Measurements from ENCODE around the gene PPP3R2.
"Not testable (repeated sequence)": the region's sequence is repeated elsewhere in the genome, so short reads cannot be mapped to it uniquely, and the experiment has no call there.

The PPP3R2 gene

DNA sequence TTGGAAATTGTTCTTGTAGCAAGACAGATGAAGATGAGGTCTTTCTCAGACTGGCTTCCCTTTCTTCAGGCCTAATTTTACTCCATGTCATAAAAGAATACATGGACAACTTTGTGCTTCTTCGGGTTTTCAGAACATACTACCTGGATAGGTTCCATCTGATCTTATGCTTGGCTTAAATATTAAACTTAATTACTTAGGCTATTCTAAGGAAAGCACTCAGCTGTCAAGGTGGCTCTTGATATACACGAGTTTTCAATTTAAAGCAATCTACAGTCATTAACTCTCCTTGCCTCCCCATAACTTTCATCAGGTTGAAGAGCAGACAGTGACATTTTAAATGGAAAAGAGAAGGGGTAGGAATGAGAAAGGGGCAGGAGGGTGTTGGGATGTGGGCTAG, 9.5 kb upstream of the PPP3R2 start:
- DNase-seq (ENCODE audit: low read depth, low spot score): no peak
- Histone ChIP-seq H3K4me1 (ENCODE audit: insufficient read depth, insufficient read length) (no peaks in the 10 kb centered on the region), H3K9me3 (ENCODE audit: insufficient read depth, low read length) (no peaks in the 10 kb centered on the region), H3K9ac (ENCODE audit: insufficient read length, low read depth) (no peak overlapping the region), H3K27me3 (ENCODE audit: insufficient read depth, insufficient read length) (no peaks in the 10 kb centered on the region), H3K36me3 (ENCODE audit: insufficient read depth, insufficient read length, low read length) (no peaks in the 10 kb centered on the region), H3K4me3 (ENCODE audit: insufficient read length, low read depth) (no peak overlapping the region)
- TF ChIP-seq ZNF274 (IDR thresholded peaks at IDR 0.05; ENCODE audit: low read depth, low read length) (no peak), YY1 (IDR thresholded peaks at IDR 0.05; ENCODE audit: insufficient read depth, insufficient read length) (no peak), SUZ12 (IDR thresholded peaks at IDR 0.05; ENCODE audit: extremely low read depth, insufficient read depth, insufficient read length) (no peak)

- H3K4me3 ChIP-seq (ENCODE audit: insufficient read length, low read depth): no peak overlapping the region
- H3K27me3 ChIP-seq (ENCODE audit: insufficient read depth, insufficient read length): no peaks in the 10 kb centered on the region
- H3K36me3 ChIP-seq (ENCODE audit: insufficient read depth, insufficient read length, low read length): no peaks in the 10 kb centered on the region
- DNase-seq (ENCODE audit: low read depth, low spot score): peak; percentile 66
- H3K9ac ChIP-seq (ENCODE audit: insufficient read length, low read depth): no peak overlapping the region
- no peak for TF ChIP-seq ZNF274 (IDR thresholded peaks at IDR 0.05; ENCODE audit: low read depth, low read length)
- TF ChIP-seq YY1 (IDR thresholded peaks at IDR 0.05; ENCODE audit: insufficient read depth, insufficient read length): no peak
- TF ChIP-seq SUZ12 (IDR thresholded peaks at IDR 0.05; ENCODE audit: extremely low read depth, insufficient read depth, insufficient read length): no peak
- H3K4me1 ChIP-seq (ENCODE audit: insufficient read depth, insufficient read length): no peaks in the 10 kb centered on the region
- no peaks in the 10 kb centered on the region for H3K9me3 ChIP-seq (ENCODE audit: insufficient read depth, low read length)
Observed at GRCh38 chr9:101601904-101602765, 7.4 kb upstream of the PPP3R2 start.

DNA sequence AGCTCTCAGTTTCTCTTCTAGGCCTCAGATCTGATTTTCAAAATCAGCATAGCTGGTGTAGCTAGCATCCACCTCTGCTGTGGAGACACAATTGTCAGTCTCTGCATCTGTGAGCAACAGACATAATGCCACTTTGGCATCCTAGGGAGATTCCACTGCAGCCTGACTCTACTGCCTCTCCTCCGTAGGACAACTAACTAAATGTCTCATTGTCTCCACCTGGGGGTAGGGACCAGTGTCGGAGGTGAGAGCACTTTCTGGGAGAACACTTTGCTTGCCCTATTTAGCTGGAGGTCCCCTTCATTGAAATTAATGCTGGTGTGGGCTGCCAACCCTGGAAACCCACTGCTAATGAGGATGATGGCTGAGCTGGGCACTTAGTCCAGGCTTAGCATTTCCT, 1.4 kb downstream of the PPP3R2 start:
- Histone ChIP-seq H3K36me3 (ENCODE audit: insufficient read depth, insufficient read length, low read length) (no peaks in the 10 kb centered on the region), H3K9me3 (ENCODE audit: insufficient read depth, low read length) (no peaks in the 10 kb centered on the region), H3K4me3 (ENCODE audit: insufficient read length, low read depth) (no peak overlapping the region), H3K4me1 (ENCODE audit: insufficient read depth, insufficient read length) (no peaks in the 10 kb centered on the region), H3K9ac (ENCODE audit: insufficient read length, low read depth) (no peak overlapping the region), H3K27me3 (ENCODE audit: insufficient read depth, insufficient read length) (no peaks in the 10 kb centered on the region)
- DNase-seq (ENCODE audit: low read depth, low spot score): no peak
- TF ChIP-seq SUZ12 (IDR thresholded peaks at IDR 0.05; ENCODE audit: extremely low read depth, insufficient read depth, insufficient read length): no peak
- no peak for TF ChIP-seq YY1 (IDR thresholded peaks at IDR 0.05; ENCODE audit: insufficient read depth, insufficient read length)
- no peak for TF ChIP-seq ZNF274 (IDR thresholded peaks at IDR 0.05; ENCODE audit: low read depth, low read length)

DNA sequence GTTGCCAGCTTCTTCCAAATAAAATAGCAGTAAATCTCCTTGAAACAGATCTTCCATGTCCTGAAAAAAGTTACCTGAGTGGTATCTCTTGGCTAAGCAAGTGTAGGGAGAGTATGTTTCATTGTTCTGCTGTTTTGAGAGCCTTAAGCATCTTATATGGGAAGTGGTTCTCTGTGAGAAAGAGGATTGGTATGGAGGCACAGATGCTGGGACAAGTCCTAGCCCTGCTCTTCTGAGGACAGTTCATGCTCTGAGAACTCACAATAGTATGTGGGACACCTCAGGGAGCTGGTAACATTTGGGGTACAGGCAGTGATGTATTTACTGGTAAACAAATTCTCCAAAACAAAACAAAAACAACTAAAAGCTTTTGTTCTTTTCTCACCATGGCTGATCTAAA, 2.0 kb downstream of the PPP3R2 start:
- no peaks in the 10 kb centered on the region for H3K36me3 ChIP-seq (ENCODE audit: insufficient read depth, insufficient read length, low read length)
- H3K9me3 ChIP-seq (ENCODE audit: insufficient read depth, low read length): no peaks in the 10 kb centered on the region
- H3K4me1 ChIP-seq (ENCODE audit: insufficient read depth, insufficient read length): no peaks in the 10 kb centered on the region
- no peak for DNase-seq (ENCODE audit: low read depth, low spot score)
- H3K9ac ChIP-seq (ENCODE audit: insufficient read length, low read depth): no peak overlapping the region
- H3K27me3 ChIP-seq (ENCODE audit: insufficient read depth, insufficient read length): no peaks in the 10 kb centered on the region
- no peak for TF ChIP-seq YY1 (IDR thresholded peaks at IDR 0.05; ENCODE audit: insufficient read depth, insufficient read length)
- no peak for TF ChIP-seq SUZ12 (IDR thresholded peaks at IDR 0.05; ENCODE audit: extremely low read depth, insufficient read depth, insufficient read length)
- no peak for TF ChIP-seq ZNF274 (IDR thresholded peaks at IDR 0.05; ENCODE audit: low read depth, low read length)
- H3K4me3 ChIP-seq (ENCODE audit: insufficient read length, low read depth): no peak overlapping the region

- H3K36me3 ChIP-seq (ENCODE audit: insufficient read depth, insufficient read length, low read length): no peaks in the 10 kb centered on the region
- no peaks in the 10 kb centered on the region for H3K27me3 ChIP-seq (ENCODE audit: insufficient read depth, insufficient read length)
- H3K4me1 ChIP-seq (ENCODE audit: insufficient read depth, insufficient read length): no peaks in the 10 kb centered on the region
- H3K9me3 ChIP-seq (ENCODE audit: insufficient read depth, low read length): no peaks in the 10 kb centered on the region
- no peak overlapping the region for H3K9ac ChIP-seq (ENCODE audit: insufficient read length, low read depth)
- no peak for DNase-seq (ENCODE audit: low read depth, low spot score)
- H3K4me3 ChIP-seq (ENCODE audit: insufficient read length, low read depth): no peak overlapping the region
- TF ChIP-seq SUZ12 (IDR thresholded peaks at IDR 0.05; ENCODE audit: extremely low read depth, insufficient read depth, insufficient read length) (no peak), ZNF274 (IDR thresholded peaks at IDR 0.05; ENCODE audit: low read depth, low read length) (no peak), YY1 (IDR thresholded peaks at IDR 0.05; ENCODE audit: insufficient read depth, insufficient read length) (no peak)
Observed at GRCh38 chr9:101591787-101592446, 2.9 kb downstream of the PPP3R2 start.

- Histone ChIP-seq H3K9ac (ENCODE audit: insufficient read length, low read depth) (no peak overlapping the region), H3K27me3 (ENCODE audit: insufficient read depth, insufficient read length) (no peaks in the 10 kb centered on the region), H3K9me3 (ENCODE audit: insufficient read depth, low read length) (no peaks in the 10 kb centered on the region), H3K4me3 (ENCODE audit: insufficient read length, low read depth) (no peak overlapping the region), H3K36me3 (ENCODE audit: insufficient read depth, insufficient read length, low read length) (no peaks in the 10 kb centered on the region), H3K4me1 (ENCODE audit: insufficient read depth, insufficient read length) (no peaks in the 10 kb centered on the region)
- TF ChIP-seq SUZ12 (IDR thresholded peaks at IDR 0.05; ENCODE audit: extremely low read depth, insufficient read depth, insufficient read length) (no peak), ZNF274 (IDR thresholded peaks at IDR 0.05; ENCODE audit: low read depth, low read length) (no peak), YY1 (IDR thresholded peaks at IDR 0.05; ENCODE audit: insufficient read depth, insufficient read length) (no peak)
- no peak for DNase-seq (ENCODE audit: low read depth, low spot score)
Observed at GRCh38 chr9:101590901-101591300, 3.9 kb downstream of the PPP3R2 start.

GRCh38 chr9:101590074-101590473, 4.7 kb downstream of the PPP3R2 start:
- H3K27me3 ChIP-seq (ENCODE audit: insufficient read depth, insufficient read length); H3K4me3 ChIP-seq (ENCODE audit: insufficient read length, low read depth); H3K36me3 ChIP-seq (ENCODE audit: insufficient read depth, insufficient read length, low read length); H3K9me3 ChIP-seq (ENCODE audit: insufficient read depth, low read length); H3K4me1 ChIP-seq (ENCODE audit: insufficient read depth, insufficient read length); DNase-seq (ENCODE audit: low read depth, low spot score); H3K9ac ChIP-seq (ENCODE audit: insufficient read length, low read depth): not testable (repeated sequence)

Measured in NT2/D1 (cell line).